Astrocyte (in vitro differentiated cells and primary cell): ENCODE measurements around the gene SGCE.

Experiments
- CTCF ChIP-seq: IDR thresholded peaks from 2 replicates; pipeline ENCODE4 v1.5.1; 2011; ENCODE audit warnings: low read depth, mild to moderate bottlenecking, inconsistent platforms, low read length, moderate library complexity; ENCODE audit not compliant: insufficient read depth
- EZH2 ChIP-seq: IDR thresholded peaks from 2 replicates; pipeline ENCODE4 v1.6.1; 2012; ENCODE audit warnings: mild to moderate bottlenecking, low read length, inconsistent platforms; ENCODE audit not compliant: insufficient read depth

DNA sequence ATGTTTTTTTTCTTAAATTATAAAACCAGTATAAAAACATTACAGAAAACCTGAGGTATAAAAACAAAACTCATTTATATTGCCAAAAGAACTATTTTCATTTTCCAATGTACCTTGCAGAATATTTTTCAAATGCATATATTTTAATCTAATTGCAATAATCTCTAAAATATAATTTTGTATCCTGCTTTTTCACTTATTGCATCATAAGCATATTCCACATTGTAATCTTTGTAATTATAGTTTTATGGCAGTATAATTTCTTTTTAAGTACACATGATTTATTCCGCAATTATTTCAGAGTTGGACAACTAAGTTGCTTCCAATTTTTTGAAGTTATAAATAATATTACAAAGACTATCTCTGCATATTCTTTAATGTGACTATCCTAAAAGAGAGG, 43.7 kb downstream of the SGCE start:
- TF ChIP-seq CTCF: no peak
- TF ChIP-seq EZH2: no peak
